Stimulated activated CD8-positive, alpha-beta memory T cell treated with anti-CD3 and anti-CD28 coated beads, Interleukin-4, amount 100 ng/mL, for 48 hours (primary cell): Measurements from ENCODE around the gene TDRD9.
"Not testable (repeated sequence)": the region's sequence is repeated elsewhere in the genome, so short reads cannot be mapped to it uniquely, and the experiment has no call there.

Source experiments
- DNase-seq: peaks from one replicate; pipeline ENCODE4 v3.0.0-alpha.2; 2020

The TDRD9 gene

DNA sequence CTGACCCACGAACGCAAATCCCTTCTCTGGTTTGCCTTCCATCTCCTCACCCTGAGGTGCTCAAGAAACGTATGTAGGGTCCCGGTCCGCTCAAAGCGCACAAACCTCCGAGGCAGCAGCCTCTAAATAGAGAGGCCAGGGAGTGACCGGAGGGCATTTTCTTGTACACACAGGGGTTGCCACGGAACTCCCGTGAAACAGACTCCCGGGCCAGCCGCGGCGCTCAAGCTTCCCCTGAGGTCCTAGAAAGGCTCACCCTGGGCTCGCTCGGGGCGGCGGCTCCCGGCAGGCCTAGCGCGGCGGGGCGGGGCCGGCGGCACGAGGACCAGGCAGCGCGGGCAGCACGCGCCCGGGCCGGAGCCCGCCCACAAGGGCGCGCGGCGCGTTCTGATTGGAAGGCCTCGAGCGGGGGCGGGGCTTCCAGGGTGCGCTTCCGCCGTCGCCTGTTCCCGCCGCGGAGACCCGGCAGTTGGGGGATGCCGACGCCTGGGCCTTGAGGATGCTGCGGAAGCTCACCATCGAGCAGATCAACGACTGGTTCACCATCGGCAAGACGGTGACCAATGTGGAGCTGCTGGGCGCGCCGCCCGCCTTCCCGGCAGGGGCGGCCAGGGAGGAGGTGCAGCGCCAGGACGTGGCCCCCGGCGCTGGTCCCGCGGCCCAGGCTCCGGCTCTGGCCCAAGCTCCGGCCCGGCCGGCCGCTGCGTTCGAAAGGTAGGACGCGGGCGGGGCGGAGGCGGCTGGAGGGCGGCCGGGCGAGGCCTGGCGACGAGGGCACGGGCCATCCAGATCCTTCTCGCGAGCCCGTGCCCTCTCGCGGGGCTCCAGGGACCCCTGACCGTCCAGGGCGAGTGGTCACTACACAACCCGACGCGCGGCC lies at the start of gene TDRD9:
TDRD9 (plus strand) TSS at position 446 of the 880 bp plus-strand sequence; CDS start at position 500, 54 bp downstream.
- DNase-seq: no peak

DNA sequence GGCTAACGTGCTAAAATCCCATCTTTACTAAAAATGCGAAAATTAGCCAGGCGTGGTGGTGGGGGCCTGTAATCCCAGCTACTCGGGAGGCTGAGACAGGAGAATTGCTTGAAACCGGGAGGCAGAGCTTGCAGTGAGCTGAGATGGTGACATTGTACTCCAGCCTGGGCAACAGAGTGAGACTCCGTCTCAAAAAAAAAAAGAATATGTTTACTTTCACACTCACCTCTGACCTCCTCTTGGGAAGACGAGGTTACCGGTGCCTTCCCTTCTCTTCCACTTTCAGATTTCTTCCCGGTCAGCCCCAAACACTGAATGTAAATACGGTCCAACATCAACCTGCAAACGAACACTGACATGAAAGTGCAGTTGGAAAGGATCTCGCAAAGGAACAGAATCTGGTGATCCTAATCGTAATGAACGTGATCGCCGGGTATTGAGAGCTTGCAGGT lies 49.1 kb upstream of the TDRD9 start:
- DNase-seq: no peak

GRCh38 chr14:103879570-103880347 lies 48.5 kb upstream of the TDRD9 start:
- peak; percentile 33 for DNase-seq

DNA sequence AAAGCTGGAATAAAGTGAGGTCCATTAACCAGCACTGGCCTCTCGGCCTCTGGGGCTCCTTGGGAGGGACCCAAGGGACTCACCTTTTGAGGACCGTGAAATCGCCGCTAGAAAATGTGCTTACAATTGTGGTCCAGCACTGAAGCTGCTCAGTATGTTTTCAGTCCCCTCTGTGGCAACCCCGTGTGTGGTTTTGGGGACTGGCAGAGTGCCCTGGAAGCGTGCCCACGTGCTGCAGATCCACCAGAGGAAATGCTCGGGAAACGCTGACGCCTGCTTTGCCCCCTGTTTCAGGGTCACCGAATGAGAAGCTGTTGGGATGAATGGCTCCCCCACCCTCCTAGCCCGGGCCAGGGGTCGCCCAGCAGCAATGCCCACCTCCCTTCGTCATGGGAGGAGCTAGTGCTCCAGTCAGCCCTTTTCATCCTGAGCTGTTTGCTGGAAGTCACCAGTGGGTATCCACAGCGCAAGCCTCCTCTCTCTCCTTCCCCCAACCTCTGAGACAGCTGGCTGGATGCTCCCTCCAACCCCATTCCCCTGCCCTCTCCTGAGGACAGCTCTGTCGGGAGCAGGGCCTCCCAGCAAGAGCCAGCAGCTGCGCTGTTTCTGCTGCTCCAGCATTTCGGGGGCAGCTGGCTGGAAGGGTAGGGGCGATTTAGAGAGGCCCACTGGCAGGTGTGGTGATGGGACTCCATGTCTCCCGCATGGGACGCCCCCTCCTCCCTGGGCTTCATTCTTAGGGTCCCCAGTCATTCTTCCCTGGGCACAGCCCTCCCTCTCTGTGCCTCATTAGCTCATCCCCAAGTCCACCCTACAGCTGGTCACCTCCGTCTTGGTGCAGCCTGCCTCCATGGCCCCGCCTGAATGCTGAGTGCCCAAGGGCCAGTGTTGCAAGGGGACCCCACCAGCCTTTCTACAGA lies 47.6 kb upstream of the TDRD9 start:
- DNase-seq: peak; percentile 38

DNA sequence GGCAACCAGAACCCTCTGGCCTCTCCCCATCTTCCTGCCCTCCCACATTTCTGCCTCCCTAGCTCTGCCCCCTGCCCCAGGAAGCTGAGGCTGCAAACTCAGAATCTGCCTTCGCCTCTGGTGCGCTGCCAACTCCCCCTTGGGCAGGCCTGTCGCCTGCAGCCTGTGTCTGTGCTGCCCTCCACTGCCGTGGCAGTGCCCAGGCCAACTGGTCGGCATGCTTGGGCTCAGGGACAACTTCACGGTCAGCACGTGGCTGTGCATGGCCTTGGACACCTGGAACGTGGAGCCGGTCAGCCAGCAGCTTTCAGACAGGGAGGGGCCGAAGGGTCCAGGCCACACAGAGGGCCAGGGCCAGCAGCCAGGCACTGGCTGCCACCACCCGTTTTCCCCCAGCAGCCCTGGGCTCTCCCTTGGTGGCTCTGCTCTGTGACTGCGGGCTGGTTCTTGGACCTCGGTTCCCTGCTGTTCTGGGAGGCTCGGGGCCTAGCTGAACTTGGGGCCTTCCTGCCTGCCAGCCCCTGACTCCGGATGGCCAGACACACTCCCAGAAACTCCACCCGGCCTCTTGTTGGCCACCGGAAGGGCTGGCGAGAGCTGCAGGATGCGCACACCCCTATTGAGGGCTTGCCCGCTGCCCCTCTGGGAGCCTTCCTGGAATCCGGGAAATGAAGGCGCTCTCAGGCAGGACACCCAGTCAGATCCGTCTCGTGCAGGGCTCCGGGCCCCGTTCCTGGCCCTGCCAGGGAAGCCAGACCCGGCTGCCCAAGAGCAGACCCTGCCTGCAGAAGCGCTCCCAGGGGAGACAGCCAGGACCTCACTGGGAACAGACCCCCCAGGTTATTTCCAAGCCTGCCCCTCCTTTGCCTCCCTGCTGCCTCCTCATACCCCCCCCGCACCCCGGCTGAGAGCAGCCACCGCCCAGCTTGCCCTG lies 46.7 kb upstream of the TDRD9 start:
- DNase-seq: no peak

- DNase-seq: no peak
Measured at GRCh38 chr14:103882503-103883262, 45.6 kb upstream of the TDRD9 start.

GRCh38 chr14:103883263-103883523 lies 45.1 kb upstream of the TDRD9 start:
- DNase-seq: no peak

- no peak for DNase-seq
Measured at GRCh38 chr14:103884854-103885253, 43.4 kb upstream of the TDRD9 start.

DNA sequence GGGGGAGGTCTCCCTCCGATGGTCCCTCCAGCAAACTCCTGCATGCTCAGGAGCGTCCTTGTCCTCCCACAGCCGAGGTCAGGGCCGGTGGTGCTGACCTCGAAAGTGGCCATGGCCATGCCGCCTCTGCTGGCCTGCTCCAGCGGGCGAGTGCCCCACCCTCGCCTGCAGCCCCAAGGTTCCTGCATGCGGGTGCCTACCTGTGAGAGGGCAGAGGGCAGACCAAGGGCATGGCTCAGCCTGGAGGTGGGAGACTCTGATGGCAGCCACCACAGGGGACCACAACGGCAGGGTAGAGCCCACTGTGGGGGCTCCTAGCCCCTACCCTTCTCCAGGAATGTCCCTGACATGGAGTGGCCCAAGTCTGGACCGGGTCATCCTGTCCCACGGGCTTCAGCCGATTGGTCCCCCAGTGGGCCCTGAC lies 42.7 kb upstream of the TDRD9 start:
- no peak for DNase-seq

GRCh38 chr14:103886304-103887169 lies 41.7 kb upstream of the TDRD9 start:
- no peak for DNase-seq

DNA sequence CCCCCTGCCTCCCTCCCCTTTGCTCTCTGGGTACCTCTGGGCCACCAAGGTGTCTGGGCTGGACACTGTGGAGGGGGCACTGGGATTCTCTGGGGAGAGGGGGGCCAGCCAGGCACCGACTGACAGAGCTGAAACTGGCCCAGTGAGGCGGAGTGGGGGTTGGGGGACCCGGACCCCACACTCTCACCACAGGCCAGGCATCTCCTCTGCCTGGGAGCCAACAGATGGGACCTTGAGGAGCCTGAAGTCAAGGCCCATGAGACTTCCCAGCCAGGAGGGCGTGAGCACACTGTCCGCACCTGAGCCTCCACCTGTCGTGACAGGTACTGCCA lies 41.1 kb upstream of the TDRD9 start:
- DNase-seq: no peak

DNA sequence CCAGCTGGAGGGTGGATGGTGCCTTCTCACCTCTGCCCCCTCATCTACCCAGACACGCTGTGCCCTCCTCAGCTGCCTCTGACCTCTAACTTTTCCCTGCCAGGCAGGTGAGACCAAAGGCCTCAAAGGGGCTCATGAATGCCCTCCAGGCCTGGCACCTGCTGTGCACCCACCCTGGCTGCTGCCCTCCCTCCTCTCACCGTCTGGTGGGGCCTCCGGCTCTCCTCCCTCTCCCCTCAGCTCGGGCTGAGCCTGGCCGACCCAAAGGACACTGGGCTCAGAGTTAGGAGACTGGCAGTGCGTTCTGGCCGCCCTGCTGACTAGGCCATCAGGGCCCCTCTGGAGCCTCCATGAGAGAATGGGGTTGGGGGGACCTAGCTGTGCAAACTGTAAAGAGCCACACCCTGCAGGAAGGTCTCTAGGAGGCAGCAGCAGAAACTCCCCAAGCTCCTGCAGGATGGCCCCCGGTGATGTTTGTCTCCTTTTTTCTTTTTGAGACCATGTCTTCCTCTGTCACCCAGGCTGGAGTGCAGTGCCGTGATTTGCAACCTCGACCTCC lies 40.6 kb upstream of the TDRD9 start:
- DNase-seq: no peak

GRCh38 chr14:103889002-103889312 lies 39.3 kb upstream of the TDRD9 start:
- not testable (repeated sequence) for DNase-seq

DNA sequence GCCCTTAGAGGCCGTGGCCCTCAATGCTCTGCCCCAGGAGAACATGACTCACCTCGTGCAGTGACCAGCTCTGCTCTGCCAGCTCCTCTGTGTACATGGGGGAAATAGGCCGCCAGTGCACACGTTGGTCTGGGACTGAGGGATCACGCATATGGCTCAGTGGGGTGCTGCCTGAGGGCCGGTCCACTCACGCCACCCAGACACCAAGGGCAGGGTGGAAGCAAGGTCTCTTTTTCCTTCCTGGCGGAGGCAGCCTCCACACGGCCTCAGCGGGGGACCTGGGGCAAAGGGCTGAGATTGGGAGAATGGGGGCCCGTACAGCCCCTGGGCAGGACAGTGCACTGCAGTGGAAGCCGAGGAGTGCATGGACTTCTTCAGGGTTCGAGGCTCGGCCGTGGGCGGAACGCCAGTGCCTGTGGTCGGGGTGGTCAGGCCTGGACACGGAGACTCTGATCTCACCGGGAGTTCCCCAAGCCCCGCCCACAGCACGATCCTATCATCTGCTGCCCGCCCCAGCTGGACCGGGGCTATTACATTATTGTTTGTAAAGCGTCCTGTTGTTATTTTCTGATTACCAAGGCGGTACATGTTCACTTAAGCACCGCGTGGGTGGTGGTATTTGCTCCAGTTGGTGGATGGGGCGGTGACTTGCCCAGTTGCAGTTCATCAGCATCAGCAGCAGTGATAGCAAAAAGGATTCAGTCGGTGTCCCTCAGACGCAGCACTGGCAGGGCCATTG lies 38.8 kb upstream of the TDRD9 start:
- DNase-seq: no peak

- no peak for DNase-seq
Measured at GRCh38 chr14:103890052-103890371, 38.2 kb upstream of the TDRD9 start.

DNA sequence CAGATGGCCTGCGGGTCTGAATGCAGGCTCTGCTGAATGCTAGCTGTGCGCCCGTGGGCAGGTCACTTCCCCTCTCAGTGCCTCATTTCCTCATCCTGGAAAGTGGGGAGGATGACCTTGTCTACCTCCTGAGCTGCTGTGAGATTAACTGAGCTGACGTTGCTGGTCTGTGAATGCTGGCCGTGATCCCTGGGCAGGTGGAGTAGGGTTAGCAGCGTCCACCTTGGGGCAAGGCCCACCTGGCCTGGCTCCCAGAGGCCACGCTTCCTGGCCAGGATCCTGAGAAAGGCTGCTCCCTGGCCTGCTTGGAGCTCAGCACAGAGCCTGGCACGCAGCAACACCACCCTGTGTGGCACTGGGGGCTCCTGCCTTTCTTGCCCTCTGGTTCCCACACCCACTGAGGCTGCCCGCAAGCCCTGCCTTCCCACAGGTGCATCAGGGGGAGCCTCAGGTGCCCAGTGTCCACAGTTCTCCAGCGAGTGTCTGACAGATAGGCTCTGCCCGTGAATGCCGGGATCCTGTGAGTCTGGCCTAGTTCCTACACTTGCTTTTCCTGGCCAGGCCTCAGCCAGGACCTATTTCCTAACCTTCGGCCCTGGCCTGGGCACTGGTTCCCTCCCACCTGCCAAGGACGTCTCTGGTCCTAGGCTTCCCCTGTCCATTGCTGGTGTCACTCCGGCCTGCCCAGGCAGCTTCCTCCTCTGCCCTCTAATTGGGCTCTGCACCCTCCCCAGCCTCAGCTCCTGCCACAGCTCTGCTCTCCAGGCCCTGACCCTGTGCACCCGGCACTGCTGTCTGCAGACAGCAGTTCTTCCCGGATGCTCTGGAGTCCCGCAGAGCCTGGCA lies 37.2 kb upstream of the TDRD9 start:
- DNase-seq: no peak

- DNase-seq: no peak
Measured at GRCh38 chr14:103891667-103892215, 36.5 kb upstream of the TDRD9 start.

DNA sequence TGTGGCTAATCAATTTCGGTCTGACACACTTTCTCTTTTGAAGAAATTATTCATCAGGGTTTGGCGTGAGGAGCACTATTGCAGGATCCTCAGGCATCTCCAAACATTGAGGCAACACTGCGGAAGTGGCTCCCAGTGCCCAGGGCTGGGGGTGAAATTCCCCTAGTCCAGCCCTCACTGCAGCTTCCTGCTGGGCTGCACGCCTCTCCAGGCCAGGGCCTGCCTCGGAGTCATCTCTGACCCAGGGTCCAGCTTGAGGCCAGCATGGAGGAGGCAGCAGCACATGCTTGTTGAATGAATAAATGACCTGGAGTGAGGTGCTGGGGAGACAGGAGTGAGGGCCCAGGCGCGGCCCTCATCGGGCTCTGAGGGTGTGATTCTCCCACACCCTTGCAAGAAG lies 36.0 kb upstream of the TDRD9 start:
- DNase-seq: no peak
